ENCODE data around the gene ZFHX2. TPM values are rescaled to one million over a fixed set of nuclear protein-coding genes. Genes with fewer than 3 reads are reported as not detected.
A peak's percentile ranks its signal among the peaks of the same experiment; 100 is the strongest.

ZFHX2 gene
- total RNA-seq, 6 experiments from 2014 or later: 0.63 to 4.2 (median 1.7) TPM

GRCh38 chr14:23559010-23559925 lies 7.7 kb upstream of the ZFHX2 start:
- Mint-ChIP-seq H3K4me1 (ENCODE audit: low read depth) (peaks cover 30% of the 10 kb centered on the region), H3K27me3 (ENCODE audit: insufficient read depth) (peaks cover 2% of the 10 kb centered on the region; the same call in 1 of the 2 replicates), H3K9me3 (no peaks in the 10 kb centered on the region), H3K4me3 (no peak overlapping the region), H3K36me3 (ENCODE audit: low read depth) (peaks cover 4% of the 10 kb centered on the region; the same call in 1 of the 2 replicates), H3K27ac (no peak overlapping the region)
- TF ChIP-seq CTCF (IDR thresholded peaks at IDR 0.05): peak; percentile 98
- peak; percentile 48 for DNase-seq

GRCh38 chr14:23558346-23559009 lies 6.9 kb upstream of the ZFHX2 start:
- Mint-ChIP-seq H3K4me3 (no peak overlapping the region), H3K4me1 (ENCODE audit: low read depth) (peaks cover 30% of the 10 kb centered on the region), H3K27ac (peak overlapping the region; percentile 18), H3K36me3 (ENCODE audit: low read depth) (peaks cover 4% of the 10 kb centered on the region; the same call in 1 of the 2 replicates), H3K27me3 (ENCODE audit: insufficient read depth) (peaks cover 2% of the 10 kb centered on the region; the same call in 1 of the 2 replicates), H3K9me3 (no peaks in the 10 kb centered on the region)
- DNase-seq: no peak
- TF ChIP-seq CTCF (IDR thresholded peaks at IDR 0.05): no peak

GRCh38 chr14:23557946-23558345 lies 6.4 kb upstream of the ZFHX2 start:
- no peak for TF ChIP-seq CTCF (IDR thresholded peaks at IDR 0.05)
- Mint-ChIP-seq H3K27ac (peak overlapping the region; percentile 18; the same call in 1 of the 2 replicates), H3K4me1 (ENCODE audit: low read depth) (peaks cover 30% of the 10 kb centered on the region), H3K4me3 (peak overlapping the region; percentile 99), H3K9me3 (no peaks in the 10 kb centered on the region), H3K36me3 (ENCODE audit: low read depth) (peaks cover 4% of the 10 kb centered on the region; the same call in 1 of the 2 replicates), H3K27me3 (ENCODE audit: insufficient read depth) (peaks cover 2% of the 10 kb centered on the region; the same call in 1 of the 2 replicates)
- no peak for DNase-seq

- Mint-ChIP-seq H3K9me3 (no peaks in the 10 kb centered on the region), H3K36me3 (ENCODE audit: low read depth) (peaks cover 4% of the 10 kb centered on the region; the same call in 1 of the 2 replicates), H3K4me1 (ENCODE audit: low read depth) (peaks cover 30% of the 10 kb centered on the region), H3K4me3 (peak overlapping the region; percentile 99), H3K27ac (peak overlapping the region; percentile 42; the same call in 1 of the 2 replicates), H3K27me3 (ENCODE audit: insufficient read depth) (peaks cover 2% of the 10 kb centered on the region; the same call in 1 of the 2 replicates)
- no peak for TF ChIP-seq CTCF (IDR thresholded peaks at IDR 0.05)
- DNase-seq: no peak
These were observed 6.0 kb upstream of the ZFHX2 start for GRCh38 chr14:23557521-23557920.

GRCh38 chr14:23556700-23557440 lies 5.3 kb upstream of the ZFHX2 start:
- DNase-seq: no peak

More at GRCh38 chr14:23556700-23557440, 5.3 kb upstream of the ZFHX2 start:
- Mint-ChIP-seq H3K9me3 (no peaks in the 10 kb centered on the region), H3K27me3 (ENCODE audit: insufficient read depth) (peaks cover 2% of the 10 kb centered on the region; the same call in 1 of the 2 replicates), H3K36me3 (ENCODE audit: low read depth) (peaks cover 4% of the 10 kb centered on the region; the same call in 1 of the 2 replicates), H3K4me3 (peak overlapping the region; percentile 99), H3K27ac (peak overlapping the region; percentile 95), H3K4me1 (ENCODE audit: low read depth) (peaks cover 30% of the 10 kb centered on the region)
- TF ChIP-seq CTCF (IDR thresholded peaks at IDR 0.05): no peak

Measured in HFFc6 (cell line).